HUDEP-2 (cell line): ENCODE data around the gene MFSD1.

Experiments used
- DNase-seq, 76 experiments: peaks; one replicate each; lab custom pipeline; 2025; ENCODE audit not compliant: unreplicated experiment in 76 of 76; lab: John Stamatoyannopoulos, UW

Gene MFSD1

GRCh38 chr3:158863247-158863646 is 61.4 kb downstream of the MFSD1 start:
- DNase-seq, result no peak

- DNase-seq, result no peak
Observed at GRCh38 chr3:158864492-158864891, 62.6 kb downstream of the MFSD1 start.

- DNase-seq, result no peak
Observed at GRCh38 chr3:158875700-158876099, 73.8 kb downstream of the MFSD1 start.
